ENCODE measurements around the gene RIOK3. TPM values are rescaled to one million over a fixed set of nuclear protein-coding genes. Genes with fewer than 3 reads are reported as not detected.
A peak's percentile ranks its signal among the peaks of the same experiment; 100 is the strongest.
"Not testable (repeated sequence)": the region's sequence is repeated elsewhere in the genome, so short reads cannot be mapped to it uniquely, and the experiment has no call there.

Gene RIOK3, protein sequence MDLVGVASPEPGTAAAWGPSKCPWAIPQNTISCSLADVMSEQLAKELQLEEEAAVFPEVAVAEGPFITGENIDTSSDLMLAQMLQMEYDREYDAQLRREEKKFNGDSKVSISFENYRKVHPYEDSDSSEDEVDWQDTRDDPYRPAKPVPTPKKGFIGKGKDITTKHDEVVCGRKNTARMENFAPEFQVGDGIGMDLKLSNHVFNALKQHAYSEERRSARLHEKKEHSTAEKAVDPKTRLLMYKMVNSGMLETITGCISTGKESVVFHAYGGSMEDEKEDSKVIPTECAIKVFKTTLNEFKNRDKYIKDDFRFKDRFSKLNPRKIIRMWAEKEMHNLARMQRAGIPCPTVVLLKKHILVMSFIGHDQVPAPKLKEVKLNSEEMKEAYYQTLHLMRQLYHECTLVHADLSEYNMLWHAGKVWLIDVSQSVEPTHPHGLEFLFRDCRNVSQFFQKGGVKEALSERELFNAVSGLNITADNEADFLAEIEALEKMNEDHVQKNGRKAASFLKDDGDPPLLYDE
- 80.3 TPM for polyA plus RNA-seq (ENCODE audit: insufficient read length)

DNA sequence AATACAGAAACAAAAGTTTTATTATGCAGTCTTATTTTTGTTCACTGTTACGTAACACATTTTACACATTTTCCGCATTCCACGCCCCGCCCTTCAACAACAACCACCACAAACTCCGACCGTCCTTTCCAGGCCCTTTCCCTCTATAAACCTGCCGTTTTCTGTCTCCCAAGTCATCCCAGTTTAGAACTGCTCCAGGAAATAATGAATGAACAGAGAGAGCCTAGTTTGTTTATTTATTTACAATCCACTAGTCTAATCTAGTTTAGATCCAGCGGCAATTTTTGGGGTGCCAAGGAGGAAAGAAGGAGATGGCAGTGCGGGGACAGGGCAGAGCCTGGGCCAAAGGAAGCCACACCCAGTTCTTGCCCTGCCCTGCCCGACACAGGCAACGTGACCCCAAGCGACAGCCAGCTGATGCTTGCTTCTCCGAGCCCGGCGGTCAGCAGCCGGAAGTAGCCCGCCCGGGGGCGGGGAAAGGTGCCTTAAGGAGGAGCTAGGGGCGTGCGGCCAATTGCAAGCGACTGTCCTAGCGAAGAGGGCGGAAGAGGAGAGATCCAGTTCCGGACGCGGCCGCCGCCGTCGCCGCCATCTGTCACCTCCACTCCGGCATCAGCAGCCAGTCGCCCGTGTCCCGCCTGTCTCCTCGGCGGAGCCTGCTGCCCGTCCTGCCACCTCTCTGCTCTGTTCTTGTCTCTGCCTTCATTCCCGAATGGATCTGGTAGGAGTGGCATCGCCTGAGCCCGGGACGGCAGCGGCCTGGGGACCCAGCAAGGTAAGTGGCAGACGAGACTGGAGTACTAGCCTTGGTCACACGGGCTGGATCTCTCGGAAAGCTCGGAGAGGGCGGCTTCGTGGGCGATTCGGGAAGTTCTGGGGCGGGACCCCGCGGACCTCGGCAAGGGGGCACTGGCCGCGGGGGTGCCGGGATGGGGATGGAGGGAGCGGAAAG, at the start of gene RIOK3:
TSS of gene RIOK3 (plus strand) at position 560 of the 952 bp plus-strand sequence. CDS start at position 713, 153 bp downstream.
- peak; percentile 94 for DNase-seq (ENCODE audit: low read depth)

DNA sequence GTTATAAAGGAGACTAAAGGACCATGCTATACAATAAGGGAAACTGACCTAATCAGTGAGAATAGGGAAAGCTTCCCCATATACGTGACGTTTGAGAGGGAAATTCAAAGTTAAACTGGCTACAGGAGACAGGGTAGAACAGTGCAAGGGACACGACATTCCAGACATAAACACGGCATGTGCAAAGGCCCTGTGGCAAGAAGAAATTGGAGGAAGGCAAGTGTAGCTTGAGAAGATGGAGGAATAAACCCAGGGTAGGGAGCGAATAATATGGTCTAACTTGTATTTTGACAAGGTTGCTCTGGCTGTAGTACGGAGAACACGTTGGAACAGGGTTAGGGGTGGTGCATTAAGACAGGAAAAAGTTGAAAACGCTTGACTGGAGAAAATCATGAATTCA, 49.8 kb upstream of the RIOK3 start:
- DNase-seq (ENCODE audit: low read depth): no peak

- DNase-seq (ENCODE audit: low read depth): no peak
Measured at GRCh38 chr18:23405636-23406035, 47.5 kb upstream of the RIOK3 start.

- no peak for DNase-seq (ENCODE audit: low read depth)
Measured at GRCh38 chr18:23406271-23406787, 46.8 kb upstream of the RIOK3 start.

- DNase-seq (ENCODE audit: low read depth): no peak
Measured at GRCh38 chr18:23412351-23412964, 40.6 kb upstream of the RIOK3 start.

DNA sequence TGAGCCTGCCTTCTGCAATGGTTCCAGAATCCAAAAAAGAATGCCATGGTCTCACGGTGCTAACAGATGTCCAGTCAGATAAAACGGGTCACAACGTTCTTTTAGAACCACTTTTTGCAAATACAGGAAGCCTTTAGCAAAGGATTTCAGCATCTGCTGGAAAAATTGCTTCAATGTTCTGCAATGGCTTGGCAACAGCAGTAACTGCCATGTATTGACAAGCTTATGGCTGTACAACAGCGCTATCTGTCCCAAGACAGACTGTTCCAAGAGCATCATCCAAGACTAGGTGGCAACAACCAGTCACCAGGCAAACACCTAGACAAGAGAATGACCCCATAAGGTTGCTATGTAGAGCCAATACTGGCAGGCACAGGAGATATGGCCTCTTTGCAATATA, 37.6 kb upstream of the RIOK3 start:
- DNase-seq (ENCODE audit: low read depth): no peak

DNA sequence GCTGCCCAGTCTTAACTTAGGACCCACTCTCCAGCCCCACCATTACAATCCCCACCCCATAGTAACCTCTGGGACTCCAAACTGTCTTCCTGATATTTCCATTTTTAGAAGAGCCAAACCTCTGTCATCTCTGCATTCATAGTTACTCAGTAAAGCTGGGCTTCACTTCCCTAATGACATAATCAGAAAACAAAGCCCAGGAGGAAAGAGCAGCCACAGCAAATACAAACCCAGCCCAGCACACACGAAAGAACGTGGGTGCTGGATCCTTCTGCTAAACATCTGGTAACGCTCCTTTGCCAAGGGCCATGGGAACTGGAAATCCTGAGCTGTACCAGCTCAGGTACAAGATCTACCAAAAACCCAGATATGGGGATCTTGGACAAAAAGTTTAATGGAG, 36.8 kb upstream of the RIOK3 start:
- no peak for DNase-seq (ENCODE audit: low read depth)

DNA sequence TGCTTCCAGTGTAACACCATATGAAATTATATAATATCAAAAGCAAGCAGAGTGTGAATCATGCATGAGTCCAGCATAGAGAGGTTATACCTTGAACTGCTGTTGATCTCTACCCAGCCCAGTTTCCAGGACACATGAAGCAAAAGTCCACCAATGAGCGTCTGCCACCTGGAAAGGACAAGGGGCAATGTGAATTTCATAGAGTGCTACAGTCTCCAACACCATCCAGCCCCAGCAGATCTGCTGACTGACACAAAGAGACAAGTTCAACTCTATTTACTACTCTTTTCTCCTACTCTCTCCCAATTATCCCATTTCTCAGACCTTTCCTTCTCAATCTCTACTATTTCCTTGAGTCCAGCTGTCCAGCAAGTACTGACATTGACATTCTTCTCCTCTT, 31.8 kb upstream of the RIOK3 start:
- DNase-seq (ENCODE audit: low read depth): no peak

DNA sequence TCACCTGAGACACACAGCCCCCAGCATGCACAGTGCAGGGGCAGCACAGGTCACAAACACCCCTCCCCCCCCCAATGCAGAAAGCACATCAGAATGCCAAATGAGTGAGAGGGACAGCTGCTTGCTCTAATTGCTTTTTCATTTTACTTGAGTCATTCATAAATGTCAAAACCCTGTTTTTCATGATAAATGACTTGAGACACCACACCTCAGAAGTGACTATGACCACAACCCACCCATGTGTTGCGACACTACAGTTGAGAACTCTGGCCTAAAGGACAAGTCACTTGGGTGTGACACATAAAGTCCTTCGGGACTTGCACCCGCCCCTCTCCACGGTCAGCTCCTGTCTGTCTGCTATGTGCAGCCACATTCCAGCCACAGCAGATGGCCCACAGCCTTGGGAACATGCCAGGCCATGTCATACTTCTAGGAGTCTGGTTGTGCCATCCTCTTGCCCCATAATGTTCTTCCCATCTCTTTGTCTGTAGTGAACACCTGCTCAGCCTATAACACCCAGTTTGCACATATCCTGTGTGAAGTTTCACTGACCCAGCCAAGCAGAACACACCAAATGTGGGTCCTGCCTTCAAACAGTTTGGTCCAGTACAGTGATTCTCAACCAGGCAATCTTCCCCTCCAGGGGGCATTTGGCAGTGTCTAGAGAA, 30.2 kb upstream of the RIOK3 start:
- DNase-seq (ENCODE audit: low read depth): no peak

DNA sequence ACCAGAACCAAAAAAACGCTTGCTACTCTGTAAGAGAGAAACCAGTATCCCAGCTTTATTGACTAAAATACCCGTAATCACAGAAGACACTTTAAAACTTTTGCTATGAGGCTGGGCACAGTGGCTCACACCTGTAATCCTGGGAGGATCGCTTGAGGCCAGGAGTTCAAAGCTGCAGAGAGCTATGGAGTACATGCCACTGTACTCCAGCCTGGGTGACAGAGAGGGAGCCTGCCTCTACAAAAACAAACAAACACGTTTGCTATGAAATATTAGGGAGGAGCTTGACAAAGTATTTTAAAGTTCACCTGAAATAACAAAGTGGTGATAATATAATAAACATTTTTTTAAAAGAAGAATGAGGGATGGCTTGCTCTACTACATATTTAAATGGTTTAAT, 28.5 kb upstream of the RIOK3 start:
- no peak for DNase-seq (ENCODE audit: low read depth)

DNA sequence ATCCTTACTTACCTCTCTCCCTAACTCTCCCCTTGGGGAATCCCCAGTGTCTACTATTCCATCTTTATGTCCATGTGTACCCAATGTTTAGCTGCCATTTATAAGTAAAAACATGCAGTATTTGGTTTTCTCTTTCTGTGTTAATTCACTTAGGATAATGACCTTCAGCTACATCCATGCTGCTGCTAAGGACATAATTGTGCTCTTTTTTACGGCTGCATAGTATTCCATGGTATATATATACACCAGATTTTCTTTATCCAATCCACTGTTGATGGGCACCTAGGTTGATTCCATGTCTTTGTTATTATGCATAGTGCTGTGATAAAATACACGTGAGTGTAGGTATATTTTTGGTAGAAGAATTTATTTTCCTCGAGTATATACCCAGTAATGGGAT, 24.3 kb upstream of the RIOK3 start:
- no peak for DNase-seq (ENCODE audit: low read depth)

- DNase-seq (ENCODE audit: low read depth): not testable (repeated sequence)
Measured at GRCh38 chr18:23429538-23429937, 23.5 kb upstream of the RIOK3 start.

DNA sequence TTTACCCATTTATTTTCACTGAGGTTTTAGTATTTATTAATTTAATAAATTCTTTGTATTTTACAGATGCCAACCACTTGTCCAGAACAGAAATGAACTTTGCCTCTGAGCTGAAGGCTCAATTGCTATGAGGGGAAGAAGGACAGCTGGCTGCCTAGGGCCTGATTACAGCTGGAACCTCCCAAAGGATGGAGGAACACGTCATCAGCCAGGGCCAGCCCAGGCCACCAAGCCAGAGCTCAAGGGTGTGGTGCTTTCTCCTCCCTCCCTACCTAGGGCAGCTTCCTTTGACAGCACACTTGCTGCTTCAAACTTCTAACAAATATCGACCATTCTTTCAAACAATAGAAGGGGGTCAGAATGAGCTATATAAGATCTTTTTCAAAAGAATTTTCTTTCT, 19.7 kb upstream of the RIOK3 start:
- no peak for DNase-seq (ENCODE audit: low read depth)

DNA sequence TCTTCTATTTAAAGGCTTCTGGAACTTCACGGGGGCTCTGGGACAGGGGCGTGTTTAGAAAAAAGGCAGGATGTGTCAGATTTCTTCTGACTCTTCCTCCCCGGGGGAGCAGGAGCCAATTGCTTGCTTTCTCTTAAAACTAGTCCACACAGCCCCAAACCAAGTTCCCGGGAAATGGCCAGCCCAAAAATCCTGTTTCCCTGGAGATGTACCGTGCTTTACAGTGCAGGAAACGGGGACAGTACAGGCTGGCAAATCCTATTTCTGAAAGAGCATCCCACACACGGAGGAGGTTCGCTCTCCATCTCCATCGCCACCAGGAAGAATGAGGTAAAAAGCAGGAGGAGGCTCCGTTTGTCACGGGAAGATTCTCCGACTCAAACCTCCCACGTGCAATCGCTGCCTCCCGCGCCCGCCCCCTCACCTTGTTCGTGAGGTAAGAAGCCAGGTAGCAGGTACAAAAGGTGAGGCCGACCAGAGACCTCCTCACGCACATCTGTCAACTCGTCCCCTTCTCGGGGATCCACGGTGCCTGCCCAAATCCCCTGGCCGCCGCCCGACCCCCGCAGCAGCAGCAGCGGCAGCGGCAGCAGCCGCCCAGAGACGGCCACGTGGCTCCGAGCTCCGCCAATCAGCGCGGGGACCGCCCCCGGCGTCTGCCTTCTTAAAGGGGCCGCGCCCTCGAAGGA, 15.6 kb upstream of the RIOK3 start:
- DNase-seq (ENCODE audit: low read depth): peak; percentile 64

- no peak for DNase-seq (ENCODE audit: low read depth)
Measured at GRCh38 chr18:23438046-23438377, 15.1 kb upstream of the RIOK3 start.

- DNase-seq (ENCODE audit: low read depth): no peak
Measured at GRCh38 chr18:23438608-23439366, 14.3 kb upstream of the RIOK3 start.

DNA sequence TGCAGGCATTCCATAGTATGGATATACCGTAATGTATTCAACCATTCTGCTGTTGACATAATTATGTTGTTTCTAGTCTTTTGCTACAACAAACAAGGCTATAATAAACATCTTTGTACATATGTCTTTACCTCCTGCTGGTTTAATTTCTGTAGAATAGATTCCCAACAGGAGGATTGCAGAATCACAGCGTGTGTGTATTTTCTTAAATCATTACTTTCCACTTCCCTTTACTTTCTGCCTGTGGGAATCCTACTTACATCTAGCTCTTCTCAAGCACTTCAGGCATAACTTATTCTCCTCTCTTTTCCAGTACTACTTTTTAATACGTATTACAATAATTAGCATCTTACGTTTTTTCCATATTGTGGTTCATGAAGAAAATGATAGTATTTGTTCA, 13.0 kb upstream of the RIOK3 start:
- DNase-seq (ENCODE audit: low read depth): no peak

- no peak for DNase-seq (ENCODE audit: low read depth)
Measured at GRCh38 chr18:23442958-23443357, 10.1 kb upstream of the RIOK3 start.

- no peak for DNase-seq (ENCODE audit: low read depth)
Measured at GRCh38 chr18:23448291-23448690, 4.8 kb upstream of the RIOK3 start.

DNA sequence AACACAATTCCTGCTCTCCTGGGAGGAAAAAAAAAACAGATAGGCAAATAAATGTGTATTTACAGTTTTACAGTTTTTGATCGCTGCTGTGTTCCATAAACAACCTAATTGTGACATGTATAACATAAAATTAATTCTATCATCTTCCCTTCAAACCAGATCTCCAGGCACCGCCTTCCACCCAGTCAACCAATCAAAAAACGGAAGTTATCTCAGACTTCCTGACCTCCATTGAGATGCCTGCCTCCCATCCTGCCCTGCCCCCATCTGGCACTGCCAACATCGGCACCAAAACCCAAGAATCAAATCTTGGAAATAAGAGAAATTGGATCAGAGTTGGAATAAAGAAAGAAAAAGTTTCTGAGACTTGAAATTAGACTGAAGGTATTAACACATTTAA, 3.1 kb upstream of the RIOK3 start:
- DNase-seq (ENCODE audit: low read depth): no peak

All from forelimb muscle (tissue), 1 donor.